ENCODE data around the gene HSPB7.

The HSPB7 gene

DNA sequence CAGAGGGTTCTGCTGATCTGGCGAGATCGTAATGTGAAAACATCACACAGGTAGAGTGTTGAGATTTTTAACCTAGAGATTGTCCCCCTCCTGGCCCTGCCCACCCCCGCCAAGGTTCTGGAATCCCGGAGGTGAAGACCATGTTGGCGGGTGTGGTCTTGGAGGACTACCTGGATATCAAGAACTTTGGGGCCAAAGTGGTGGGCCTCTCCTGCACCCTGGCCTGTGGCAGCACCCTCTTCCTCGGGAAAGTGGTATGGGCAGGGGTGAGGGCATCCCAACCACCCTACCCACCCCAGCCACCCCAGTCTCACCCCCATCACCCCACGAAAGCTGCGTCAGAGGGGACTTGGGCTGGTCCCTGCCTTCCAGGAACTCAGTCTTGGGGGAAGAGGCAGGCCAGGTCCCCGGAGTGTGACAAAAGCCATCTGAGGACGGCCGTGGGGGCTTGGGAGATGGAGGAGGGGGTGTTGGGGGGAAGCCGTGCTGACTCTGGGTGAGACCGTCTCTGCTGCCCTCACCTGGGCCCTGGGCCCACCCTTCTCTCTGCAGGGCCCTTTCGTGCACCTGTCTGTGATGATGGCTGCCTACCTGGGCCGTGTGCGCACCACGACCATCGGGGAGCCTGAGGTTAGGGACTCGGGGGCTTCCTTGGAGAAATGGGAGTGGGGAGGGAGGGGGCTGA, 30.1 kb upstream of the HSPB7 start:
- TF ChIP-seq, protein P1, sequence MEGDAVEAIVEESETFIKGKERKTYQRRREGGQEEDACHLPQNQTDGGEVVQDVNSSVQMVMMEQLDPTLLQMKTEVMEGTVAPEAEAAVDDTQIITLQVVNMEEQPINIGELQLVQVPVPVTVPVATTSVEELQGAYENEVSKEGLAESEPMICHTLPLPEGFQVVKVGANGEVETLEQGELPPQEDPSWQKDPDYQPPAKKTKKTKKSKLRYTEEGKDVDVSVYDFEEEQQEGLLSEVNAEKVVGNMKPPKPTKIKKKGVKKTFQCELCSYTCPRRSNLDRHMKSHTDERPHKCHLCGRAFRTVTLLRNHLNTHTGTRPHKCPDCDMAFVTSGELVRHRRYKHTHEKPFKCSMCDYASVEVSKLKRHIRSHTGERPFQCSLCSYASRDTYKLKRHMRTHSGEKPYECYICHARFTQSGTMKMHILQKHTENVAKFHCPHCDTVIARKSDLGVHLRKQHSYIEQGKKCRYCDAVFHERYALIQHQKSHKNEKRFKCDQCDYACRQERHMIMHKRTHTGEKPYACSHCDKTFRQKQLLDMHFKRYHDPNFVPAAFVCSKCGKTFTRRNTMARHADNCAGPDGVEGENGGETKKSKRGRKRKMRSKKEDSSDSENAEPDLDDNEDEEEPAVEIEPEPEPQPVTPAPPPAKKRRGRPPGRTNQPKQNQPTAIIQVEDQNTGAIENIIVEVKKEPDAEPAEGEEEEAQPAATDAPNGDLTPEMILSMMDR (IDR thresholded peaks at IDR 0.05): no peak

DNA sequence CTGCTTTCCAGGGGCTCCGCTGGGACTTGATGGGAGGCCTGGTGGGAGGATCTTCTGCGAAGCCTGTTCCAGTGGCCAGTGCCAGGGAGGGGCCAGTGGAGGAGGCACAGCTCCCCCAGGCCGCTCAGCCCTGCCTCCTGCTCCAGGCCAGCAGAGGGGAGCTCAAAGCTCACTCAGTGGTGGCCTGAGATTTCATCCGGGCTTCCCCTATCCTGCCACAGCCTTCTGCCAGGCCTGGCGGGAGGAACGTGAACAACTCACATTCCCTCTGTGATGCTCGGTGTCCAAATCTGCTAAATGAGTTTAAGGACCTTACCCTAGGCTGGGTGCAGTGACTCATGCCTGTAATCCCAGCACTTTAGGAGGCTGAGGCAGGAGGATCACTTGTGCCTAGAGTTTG, 29.0 kb upstream of the HSPB7 start:
- TF ChIP-seq, protein P1 (IDR thresholded peaks at IDR 0.05): no peak

DNA sequence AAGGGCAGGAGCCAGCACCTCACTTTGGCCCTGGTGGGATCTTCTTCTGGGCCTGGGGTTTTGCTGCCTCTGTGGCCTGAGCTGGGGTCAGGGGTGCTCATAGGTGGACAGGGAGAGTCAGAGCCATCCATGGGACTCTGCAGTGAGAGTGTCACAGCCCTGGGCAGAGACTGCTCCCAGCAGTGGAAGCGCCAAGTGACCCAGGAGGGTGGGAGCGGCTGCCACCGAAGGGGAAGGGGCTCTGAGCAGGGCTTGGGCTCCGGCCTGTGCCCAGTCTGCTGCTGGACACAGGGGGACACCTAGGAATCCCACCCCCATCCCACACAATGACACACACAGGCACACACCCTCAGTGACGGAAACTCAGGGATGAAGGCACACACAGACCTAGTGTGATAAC, 26.1 kb upstream of the HSPB7 start:
- TF ChIP-seq, protein P1 (IDR thresholded peaks at IDR 0.05): no peak

DNA sequence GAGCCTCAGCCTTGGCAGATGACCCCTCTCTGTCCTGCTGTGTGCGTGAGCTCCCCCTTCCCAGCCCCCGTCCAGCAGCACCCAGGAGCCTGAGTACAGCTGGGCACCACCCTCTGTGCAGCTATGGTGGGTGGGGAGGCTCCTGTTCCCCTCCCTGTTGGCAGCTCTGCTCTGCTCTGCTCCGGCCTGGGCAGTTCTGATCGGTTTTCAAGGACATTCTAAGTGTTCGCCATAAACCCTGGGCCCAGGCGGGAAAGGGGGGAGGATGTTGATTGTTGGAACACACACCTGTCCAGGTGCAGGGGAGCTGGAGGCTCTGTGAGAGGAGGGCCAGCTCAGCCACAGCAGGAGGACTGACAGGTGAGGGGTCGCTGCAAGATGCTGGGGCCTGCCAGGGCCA, 25.7 kb upstream of the HSPB7 start, which contains the start of gene CLCNKB:
Gene CLCNKB (plus strand): TSS at position 262 of the 400 bp plus-strand sequence. CDS start 711 bp downstream, outside the sequence.
- TF ChIP-seq, protein P1 (IDR thresholded peaks at IDR 0.05): no peak

DNA sequence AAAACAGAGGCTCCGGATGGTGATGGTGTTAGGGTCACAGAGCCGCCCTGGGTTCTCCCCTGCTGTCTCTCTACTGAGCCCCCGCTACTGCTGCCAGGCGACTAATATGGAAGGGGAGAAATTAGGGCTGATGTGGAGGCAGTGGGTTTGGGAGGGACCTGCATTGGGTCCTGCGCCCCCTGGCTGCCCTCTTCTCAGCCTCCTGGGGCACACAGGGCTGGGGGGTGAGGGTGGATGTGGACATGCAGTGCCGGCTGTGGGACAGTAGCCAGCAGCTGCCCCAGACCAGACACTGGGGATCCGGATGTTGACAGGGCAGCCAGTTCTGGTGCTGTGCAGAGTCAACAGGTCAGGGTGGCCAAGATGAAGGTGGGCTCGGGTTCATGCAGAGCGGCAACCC, 24.3 kb upstream of the HSPB7 start:
- TF ChIP-seq, protein P1 (IDR thresholded peaks at IDR 0.05): no peak

DNA sequence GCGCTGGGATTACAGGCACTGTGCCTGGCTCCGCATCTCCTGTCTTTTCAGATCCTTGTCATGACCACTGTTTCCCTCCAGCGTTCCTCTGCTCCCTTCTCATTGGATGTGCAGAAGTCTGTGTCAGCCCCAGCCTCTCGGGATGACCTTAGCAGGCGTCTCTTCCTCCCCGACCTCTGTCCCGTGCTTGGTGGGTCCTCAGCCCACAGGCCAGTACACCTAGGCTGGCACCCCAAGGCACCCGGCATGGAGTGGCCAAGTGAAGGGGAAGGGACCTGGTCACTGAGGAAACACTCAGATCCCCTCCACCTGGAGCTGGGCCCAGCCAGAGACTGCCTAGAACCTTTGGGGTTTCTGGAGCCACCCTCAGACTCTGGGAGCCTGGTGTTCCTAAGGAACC, 23.4 kb upstream of the HSPB7 start:
- TF ChIP-seq, protein P1 (IDR thresholded peaks at IDR 0.05): no peak

DNA sequence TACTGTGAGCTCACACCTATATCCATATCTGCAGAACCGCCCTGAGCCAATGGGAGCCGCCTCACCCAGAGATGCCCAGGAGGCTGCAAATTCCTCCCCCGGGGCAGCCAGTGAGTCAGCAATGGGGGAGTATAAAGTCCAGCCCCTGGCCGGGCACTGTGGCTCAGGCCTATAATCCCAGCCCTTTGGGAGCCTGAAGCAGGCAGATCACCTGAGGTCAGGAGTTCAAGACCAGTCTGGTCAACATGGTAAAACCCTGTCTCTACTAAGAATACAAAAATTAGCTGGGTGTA, 20.7 kb upstream of the HSPB7 start:
- TF ChIP-seq, protein P1 (IDR thresholded peaks at IDR 0.05): no peak
